ENCODE data around the gene GP9. TPM values are rescaled to one million over a fixed set of nuclear protein-coding genes. Genes with fewer than 3 reads are reported as not detected.
"Not testable (repeated sequence)": the region's sequence is repeated elsewhere in the genome, so short reads cannot be mapped to it uniquely, and the experiment has no call there.

Gene GP9
- total RNA-seq, 1 experiment from 2014 or later = not detected

DNA sequence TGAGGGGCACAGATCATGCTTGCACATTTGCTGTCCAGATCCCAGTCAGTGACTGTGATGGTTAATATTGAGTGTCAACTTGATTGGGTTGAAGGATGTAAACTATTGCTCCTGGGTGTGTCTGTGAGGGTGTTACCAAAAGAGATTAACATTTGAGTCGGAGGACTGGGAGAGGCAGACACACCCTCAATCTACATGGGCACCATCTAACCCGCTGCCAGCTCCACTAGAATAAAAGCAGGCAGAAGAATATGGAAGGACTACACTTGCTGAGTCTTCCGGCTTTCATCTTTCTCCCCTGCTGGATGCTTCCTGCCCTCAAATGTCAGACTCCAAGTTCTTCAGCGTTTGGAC lies 5.1 kb downstream of the GP9 start:
- DNase-seq = no peak
- no peaks in the 10 kb centered on the region for H3K9me3 ChIP-seq (ENCODE audit: control insufficient read depth, low read depth, low read length)
- no peak overlapping the region for H3K14ac ChIP-seq (ENCODE audit: insufficient read depth, low read length)
- H2BK5ac ChIP-seq (ENCODE audit: insufficient read length, low read length) = no peak overlapping the region
- no peaks in the 10 kb centered on the region for H3K79me2 ChIP-seq (ENCODE audit: insufficient read depth, low read length)
- H3T11ph ChIP-seq (ENCODE audit: low read length) = no peak overlapping the region
- no peaks in the 10 kb centered on the region for H3K4me1 ChIP-seq (ENCODE audit: insufficient read depth, low read length)
- no peak overlapping the region for H3K27ac Mint-ChIP-seq
- peaks cover 3% of the 10 kb centered on the region for H3K27me3 Mint-ChIP-seq (ENCODE audit: low read depth)
- H3K4me2 ChIP-seq (ENCODE audit: insufficient read depth, insufficient read length, low read length) = no peak overlapping the region
- H3K4ac ChIP-seq (ENCODE audit: low read depth, low read length) = no peak overlapping the region
- H4K5ac ChIP-seq (ENCODE audit: insufficient read length, low read depth, low read length) = no peak overlapping the region
- no peak overlapping the region for H3K23ac ChIP-seq (ENCODE audit: insufficient read length, low read depth, low read length)
- H3K4me3 Mint-ChIP-seq = no peak overlapping the region
- no peak overlapping the region for H3K27ac ChIP-seq (ENCODE audit: insufficient read length, low read depth, low read length)
- no peak overlapping the region for H4K8ac ChIP-seq (replicated peaks; ENCODE audit: insufficient read length, low read depth, low read length)
- no peak overlapping the region for H2AK5ac ChIP-seq (ENCODE audit: insufficient read length, low read length)
- H3K9ac ChIP-seq (ENCODE audit: extremely low read depth, insufficient read length, low read length) = no peak overlapping the region
- H3K27me3 ChIP-seq (ENCODE audit: insufficient read depth, low read length) = no peaks in the 10 kb centered on the region
- H3K18ac ChIP-seq (ENCODE audit: insufficient read length, low read depth, low read length) = no peak overlapping the region
- no peak overlapping the region for H2AFZ ChIP-seq (ENCODE audit: low read length)
- no peaks in the 10 kb centered on the region for H3K79me1 ChIP-seq (ENCODE audit: insufficient read depth, low read depth, low read length, poor library complexity, severe bottlenecking)
- no peak overlapping the region for H3K56ac ChIP-seq (ENCODE audit: insufficient read length, low read depth, low read length)
- H4K91ac ChIP-seq (ENCODE audit: insufficient read length, low read depth, low read length) = no peak overlapping the region
- no peaks in the 10 kb centered on the region for H4K20me1 ChIP-seq (ENCODE audit: control insufficient read depth, insufficient read depth, insufficient read length)
- peaks cover 0 to 6% of the 10 kb centered on the region in 2 experiments; a peak in 2 of 4 replicates for H3K4me1 Mint-ChIP-seq
- no peak overlapping the region for H2BK12ac ChIP-seq (ENCODE audit: insufficient read length, low read depth, low read length)
- H3K23me2 ChIP-seq (ENCODE audit: insufficient read length, low read depth, low read length, poor library complexity, severe bottlenecking) = no peaks in the 10 kb centered on the region
- H2BK15ac ChIP-seq (ENCODE audit: low read depth, low read length) = no peak overlapping the region
- TF ChIP-seq, protein P1, sequence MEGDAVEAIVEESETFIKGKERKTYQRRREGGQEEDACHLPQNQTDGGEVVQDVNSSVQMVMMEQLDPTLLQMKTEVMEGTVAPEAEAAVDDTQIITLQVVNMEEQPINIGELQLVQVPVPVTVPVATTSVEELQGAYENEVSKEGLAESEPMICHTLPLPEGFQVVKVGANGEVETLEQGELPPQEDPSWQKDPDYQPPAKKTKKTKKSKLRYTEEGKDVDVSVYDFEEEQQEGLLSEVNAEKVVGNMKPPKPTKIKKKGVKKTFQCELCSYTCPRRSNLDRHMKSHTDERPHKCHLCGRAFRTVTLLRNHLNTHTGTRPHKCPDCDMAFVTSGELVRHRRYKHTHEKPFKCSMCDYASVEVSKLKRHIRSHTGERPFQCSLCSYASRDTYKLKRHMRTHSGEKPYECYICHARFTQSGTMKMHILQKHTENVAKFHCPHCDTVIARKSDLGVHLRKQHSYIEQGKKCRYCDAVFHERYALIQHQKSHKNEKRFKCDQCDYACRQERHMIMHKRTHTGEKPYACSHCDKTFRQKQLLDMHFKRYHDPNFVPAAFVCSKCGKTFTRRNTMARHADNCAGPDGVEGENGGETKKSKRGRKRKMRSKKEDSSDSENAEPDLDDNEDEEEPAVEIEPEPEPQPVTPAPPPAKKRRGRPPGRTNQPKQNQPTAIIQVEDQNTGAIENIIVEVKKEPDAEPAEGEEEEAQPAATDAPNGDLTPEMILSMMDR (conservative IDR thresholded peaks at IDR 0.05) = no peak
- H3K36me3 Mint-ChIP-seq (ENCODE audit: insufficient read depth in 1 of 3, low read depth in 3 of 3) = no peaks in the 10 kb centered on the region
- H2BK20ac ChIP-seq (ENCODE audit: low read depth, low read length, poor library complexity, severe bottlenecking) = no peak overlapping the region
- H2BK120ac ChIP-seq (ENCODE audit: low read depth, low read length, poor library complexity, severe bottlenecking) = no peak overlapping the region
- 0 out of 5 replicates have a peak, but pooled peaks cover 0 to 2% of the 10 kb centered on the region in 2 experiments for H3K9me3 Mint-ChIP-seq
- WGBS (ENCODE audit: extremely low coverage, insufficient read length, low lambda C conversion rate) = no CpG with 5 or more reads among the region's 4 CpGs

DNA sequence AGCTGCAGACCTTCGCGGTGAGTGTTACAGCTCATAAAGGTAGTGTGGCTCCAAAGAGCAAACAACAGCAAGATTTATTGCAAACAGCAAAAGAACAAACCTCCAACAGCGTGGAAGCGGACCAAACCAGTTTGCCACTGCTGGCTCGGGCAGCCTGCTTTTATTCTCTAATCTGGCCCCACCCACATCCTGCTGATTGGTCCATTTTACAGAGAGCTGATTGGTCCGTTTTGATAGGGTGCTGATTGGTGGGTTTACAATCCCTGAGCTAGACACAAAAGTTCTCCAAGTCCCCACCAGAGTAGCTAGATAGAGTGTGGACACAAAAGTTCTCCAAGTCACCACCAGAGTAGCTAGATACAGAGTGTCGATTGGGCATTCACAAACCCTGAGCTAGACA lies 7.1 kb downstream of the GP9 start:
- not testable (repeated sequence) for H2BK15ac ChIP-seq (ENCODE audit: low read depth, low read length); H2AFZ ChIP-seq (ENCODE audit: low read length); H3T11ph ChIP-seq (ENCODE audit: low read length)

More for the DNA sequence above, 7.1 kb downstream of the GP9 start:
- H4K20me1 ChIP-seq (ENCODE audit: control insufficient read depth, insufficient read depth, insufficient read length); H3K36me3 Mint-ChIP-seq (ENCODE audit: insufficient read depth in 1 of 3, low read depth in 3 of 3); H4K5ac ChIP-seq (ENCODE audit: insufficient read length, low read depth, low read length); H3K56ac ChIP-seq (ENCODE audit: insufficient read length, low read depth, low read length); H3K4me3 Mint-ChIP-seq; H3K4me2 ChIP-seq (ENCODE audit: insufficient read depth, insufficient read length, low read length); H2BK12ac ChIP-seq (ENCODE audit: insufficient read length, low read depth, low read length); H2BK5ac ChIP-seq (ENCODE audit: insufficient read length, low read length); H3K14ac ChIP-seq (ENCODE audit: insufficient read depth, low read length); H2AK5ac ChIP-seq (ENCODE audit: insufficient read length, low read length); H3K4me1 ChIP-seq (ENCODE audit: insufficient read depth, low read length); H3K79me1 ChIP-seq (ENCODE audit: insufficient read depth, low read depth, low read length, poor library complexity, severe bottlenecking); DNase-seq; H2BK120ac ChIP-seq (ENCODE audit: low read depth, low read length, poor library complexity, severe bottlenecking); H3K4ac ChIP-seq (ENCODE audit: low read depth, low read length); H3K9me3 ChIP-seq (ENCODE audit: control insufficient read depth, low read depth, low read length); H3K18ac ChIP-seq (ENCODE audit: insufficient read length, low read depth, low read length); H3K27me3 ChIP-seq (ENCODE audit: insufficient read depth, low read length); H4K8ac ChIP-seq (replicated peaks; ENCODE audit: insufficient read length, low read depth, low read length); H3K79me2 ChIP-seq (ENCODE audit: insufficient read depth, low read length); H4K91ac ChIP-seq (ENCODE audit: insufficient read length, low read depth, low read length); H3K27me3 Mint-ChIP-seq (ENCODE audit: low read depth); H3K27ac ChIP-seq (ENCODE audit: insufficient read length, low read depth, low read length); H3K23me2 ChIP-seq (ENCODE audit: insufficient read length, low read depth, low read length, poor library complexity, severe bottlenecking); H3K9ac ChIP-seq (ENCODE audit: extremely low read depth, insufficient read length, low read length); H3K9me3 Mint-ChIP-seq; H2BK20ac ChIP-seq (ENCODE audit: low read depth, low read length, poor library complexity, severe bottlenecking); H3K23ac ChIP-seq (ENCODE audit: insufficient read length, low read depth, low read length); H3K27ac Mint-ChIP-seq; H3K4me1 Mint-ChIP-seq: not testable (repeated sequence)
- WGBS (ENCODE audit: extremely low coverage, insufficient read length, low lambda C conversion rate) = no CpG with 5 or more reads among the region's 7 CpGs

Data from H9 (cell line).